HG03280 (cell line): ENCODE measurements around the gene TPO.

ENCODE experiments used
- ATAC-seq: cut with Tn5 transposase; IDR thresholded peaks from one replicate; pipeline ENCODE4 v1.9.1; 2021; ENCODE audit warnings: mild to moderate bottlenecking, moderate library complexity; ENCODE audit not compliant: unreplicated experiment

Gene TPO

GRCh38 chr2:1518331-1518803 lies 105.1 kb downstream of the TPO start:
- no peak for ATAC-seq

DNA sequence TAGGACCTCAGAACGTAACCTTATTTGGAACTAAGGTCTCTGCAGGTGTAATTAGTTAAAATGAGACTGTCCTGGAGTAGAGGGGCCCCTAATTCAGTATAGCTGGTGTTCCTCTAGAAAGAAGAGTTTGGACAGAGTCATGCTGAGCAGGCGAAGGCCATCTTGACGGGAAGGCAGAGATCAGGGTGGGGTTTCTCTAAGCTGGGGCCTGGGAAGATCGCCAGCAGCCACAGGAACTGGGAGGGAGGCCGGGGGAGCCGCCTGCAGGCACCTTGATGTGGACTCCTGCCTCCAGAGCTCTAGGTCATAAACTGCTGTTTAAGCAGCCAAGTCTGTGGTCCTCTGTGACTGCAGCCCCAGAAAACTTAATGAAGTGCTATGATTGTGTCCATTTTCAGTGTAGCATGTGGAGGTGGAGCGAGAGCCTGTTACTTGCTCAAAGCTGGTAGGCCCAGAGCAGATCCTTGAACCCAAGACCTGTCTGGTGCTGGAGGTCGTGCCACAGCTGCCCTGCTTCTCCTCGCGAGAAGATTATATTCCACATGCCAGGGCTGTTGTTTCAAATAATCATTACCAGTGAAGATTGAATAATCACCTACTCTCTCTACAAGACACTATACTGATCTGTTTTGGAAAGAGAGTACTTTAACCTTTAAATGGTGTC lies 105.7 kb downstream of the TPO start:
- ATAC-seq, result no peak

- ATAC-seq, result no peak
Measured at GRCh38 chr2:1521191-1521877, 108.1 kb downstream of the TPO start.

DNA sequence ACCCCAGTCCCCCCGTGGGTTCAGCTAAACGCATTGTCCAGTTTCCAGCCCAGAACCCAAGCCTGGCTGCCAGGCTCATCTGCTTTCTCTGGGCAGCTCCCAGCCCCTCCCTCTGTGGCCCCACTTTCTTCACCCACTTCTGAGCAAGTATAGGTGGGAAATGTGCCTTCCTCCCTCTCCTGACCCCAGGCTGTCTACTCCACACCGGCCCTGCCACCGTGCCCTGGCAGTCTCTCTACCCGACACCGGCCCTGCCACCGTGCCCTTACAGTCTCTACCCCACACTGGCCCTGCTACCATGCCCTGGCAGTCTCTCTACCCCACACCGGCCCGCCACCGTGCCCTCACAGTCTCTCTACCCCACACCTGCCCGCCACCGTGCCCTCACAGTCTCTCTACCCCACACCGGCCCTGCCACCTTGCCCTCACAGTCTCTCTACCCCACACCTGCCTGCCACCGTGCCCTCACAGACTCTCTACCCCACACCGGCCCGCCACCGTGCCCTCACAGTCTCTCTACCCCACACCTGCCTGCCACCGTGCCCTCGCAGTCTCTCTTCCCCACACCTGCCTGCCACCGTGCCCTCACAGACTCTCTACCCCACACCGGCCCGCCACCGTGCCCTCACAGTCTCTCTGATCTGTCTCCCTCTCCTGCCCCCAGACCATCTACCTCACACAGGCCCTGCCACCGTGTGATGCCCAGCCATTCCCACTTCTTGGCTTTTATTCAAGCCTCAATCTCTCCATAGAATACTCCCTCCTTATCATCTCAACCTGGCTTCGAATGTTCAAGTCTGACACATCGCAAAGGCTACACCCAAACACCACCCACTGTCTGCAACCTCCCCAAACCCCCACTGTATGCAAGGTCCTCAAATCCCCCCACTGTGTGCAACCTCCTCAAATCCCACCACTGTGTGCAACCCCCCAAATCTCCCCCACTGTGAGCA lies 108.9 kb downstream of the TPO start:
- no peak for ATAC-seq

- no peak for ATAC-seq
Measured at GRCh38 chr2:1527153-1527992, 114.1 kb downstream of the TPO start.

DNA sequence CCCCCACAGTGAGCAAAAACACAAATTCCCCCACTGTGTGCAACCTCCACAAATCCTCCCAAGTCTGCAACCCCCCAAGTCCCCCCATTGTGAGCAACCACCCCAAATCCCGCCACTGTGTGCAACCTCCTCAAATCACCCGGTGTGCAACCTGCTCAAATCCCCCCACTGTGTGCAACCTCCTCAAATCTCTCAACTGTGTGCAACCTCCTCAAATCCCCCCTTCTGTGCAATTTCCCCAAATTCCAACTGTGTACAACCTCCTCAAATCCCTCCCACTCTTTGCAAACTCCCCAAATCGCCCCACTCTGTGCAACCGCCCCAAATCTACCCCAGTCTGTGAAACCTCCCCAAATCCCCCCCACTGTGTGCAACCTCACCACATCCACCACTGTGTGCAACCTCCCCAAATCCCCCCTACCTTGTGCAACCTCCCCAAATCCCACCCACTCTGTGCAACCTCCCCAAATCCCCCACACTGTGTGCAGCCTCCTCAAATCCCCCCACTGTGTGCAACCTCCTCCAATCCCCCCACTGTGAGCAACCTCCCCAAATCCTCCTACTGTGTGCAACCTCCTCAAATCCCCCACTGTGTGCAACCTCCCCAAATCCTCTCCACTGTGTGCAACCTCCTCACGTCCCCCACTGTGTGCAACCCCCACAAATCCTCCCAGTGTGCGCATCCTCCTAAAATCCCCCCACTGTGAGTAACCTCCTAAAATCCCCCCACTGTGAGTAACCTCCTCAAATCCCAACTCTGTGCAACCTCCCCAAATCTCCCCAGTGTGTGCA lies 115.2 kb downstream of the TPO start:
- no peak for ATAC-seq

DNA sequence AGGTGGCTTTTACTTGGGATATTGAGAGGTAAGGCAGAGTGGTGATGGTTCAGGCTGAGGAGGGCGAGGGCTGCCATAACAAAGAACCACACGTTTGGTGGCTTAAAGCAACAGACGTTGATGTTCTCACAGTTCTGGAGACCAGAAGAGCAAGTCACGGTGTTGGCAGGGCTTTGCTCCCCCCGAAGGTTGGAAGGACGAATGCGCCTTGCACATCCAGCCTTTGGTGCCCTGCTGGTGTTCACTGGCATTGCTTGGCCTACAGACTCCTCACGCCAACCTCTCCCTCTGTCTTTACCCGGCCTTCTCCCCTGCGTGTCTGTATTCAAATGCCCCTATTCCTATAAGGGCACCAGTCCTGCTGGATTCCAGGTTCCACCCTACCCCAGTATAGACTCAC lies 125.4 kb downstream of the TPO start:
- no peak for ATAC-seq

DNA sequence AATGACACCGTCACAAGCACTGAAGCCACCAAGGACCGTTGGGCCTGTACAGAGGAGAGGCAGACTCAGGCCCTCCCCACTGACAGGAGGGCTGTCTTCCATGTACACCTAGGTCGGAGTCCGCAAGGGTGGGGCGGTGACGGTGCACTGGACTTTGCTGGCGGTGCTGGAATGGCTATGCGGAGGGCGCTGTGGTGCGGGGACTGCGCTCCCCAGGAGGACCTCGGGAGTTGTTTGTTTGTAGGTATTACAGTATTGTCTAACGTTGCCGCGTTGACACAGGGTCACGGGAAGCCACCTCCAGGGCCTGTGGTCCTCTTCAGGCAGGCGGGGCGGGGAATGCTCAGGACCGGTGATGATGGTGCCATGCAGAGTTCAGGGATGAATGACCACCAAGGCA lies 126.2 kb downstream of the TPO start:
- no peak for ATAC-seq

- ATAC-seq, result no peak
Measured at GRCh38 chr2:1539973-1540372, 126.7 kb downstream of the TPO start.

- no peak for ATAC-seq
Measured at GRCh38 chr2:1540481-1540880, 127.2 kb downstream of the TPO start.

DNA sequence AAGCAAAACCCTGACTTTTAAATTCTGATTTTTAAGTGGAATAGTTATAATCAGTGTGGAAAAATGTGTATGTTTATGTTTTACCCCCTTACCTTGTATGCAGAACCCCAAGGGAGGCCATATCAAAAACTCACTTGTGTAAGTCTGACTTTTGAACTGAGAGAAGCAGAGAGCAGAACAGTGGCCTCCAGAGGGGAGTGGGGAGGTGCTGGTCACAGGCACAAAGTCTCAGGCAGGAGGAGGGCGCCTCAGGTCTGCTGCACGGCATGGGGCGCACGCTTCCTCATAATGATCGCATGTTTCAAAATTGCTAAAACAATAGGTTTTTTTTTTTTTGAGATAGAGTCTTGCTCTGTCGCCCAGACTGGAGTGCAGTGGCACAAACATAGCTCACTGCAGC lies 127.8 kb downstream of the TPO start:
- no peak for ATAC-seq

- ATAC-seq, result no peak
Measured at GRCh38 chr2:1541819-1542475, 128.7 kb downstream of the TPO start.

GRCh38 chr2:1542971-1543370 lies 129.7 kb downstream of the TPO start:
- ATAC-seq, result no peak

DNA sequence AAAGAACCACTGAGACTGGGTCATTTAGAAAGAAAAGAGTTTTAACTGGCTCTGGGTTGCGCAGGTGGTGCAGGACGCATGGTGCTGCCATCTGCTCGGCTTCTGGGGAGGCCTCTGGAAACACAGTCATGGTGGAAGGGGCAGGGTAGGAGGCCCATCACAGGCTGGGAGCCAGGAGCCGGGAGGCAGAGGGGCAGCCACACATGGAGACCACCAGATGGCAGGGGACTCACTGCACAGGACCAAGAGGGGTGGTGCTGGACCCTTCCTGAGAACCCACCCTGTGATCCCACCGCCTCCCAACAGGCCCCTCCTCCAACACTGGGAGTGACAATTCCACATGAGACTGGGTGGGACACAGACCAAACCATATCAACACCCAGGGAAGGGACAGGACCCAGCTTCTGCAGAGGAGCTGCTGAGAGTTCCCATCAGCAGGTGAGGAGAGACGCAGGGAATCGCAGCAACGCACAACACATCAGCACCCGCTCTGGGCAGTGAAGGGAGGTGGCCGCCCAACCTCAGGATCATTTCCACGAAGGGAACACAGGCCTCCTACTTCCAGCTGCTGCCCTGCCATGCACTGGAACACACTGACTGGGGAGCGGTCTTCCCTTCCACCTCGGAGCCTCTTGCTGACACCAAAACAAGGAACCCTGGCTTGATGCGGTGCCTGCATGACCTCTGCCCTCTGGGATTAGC lies 130.7 kb downstream of the TPO start:
- ATAC-seq, result no peak

DNA sequence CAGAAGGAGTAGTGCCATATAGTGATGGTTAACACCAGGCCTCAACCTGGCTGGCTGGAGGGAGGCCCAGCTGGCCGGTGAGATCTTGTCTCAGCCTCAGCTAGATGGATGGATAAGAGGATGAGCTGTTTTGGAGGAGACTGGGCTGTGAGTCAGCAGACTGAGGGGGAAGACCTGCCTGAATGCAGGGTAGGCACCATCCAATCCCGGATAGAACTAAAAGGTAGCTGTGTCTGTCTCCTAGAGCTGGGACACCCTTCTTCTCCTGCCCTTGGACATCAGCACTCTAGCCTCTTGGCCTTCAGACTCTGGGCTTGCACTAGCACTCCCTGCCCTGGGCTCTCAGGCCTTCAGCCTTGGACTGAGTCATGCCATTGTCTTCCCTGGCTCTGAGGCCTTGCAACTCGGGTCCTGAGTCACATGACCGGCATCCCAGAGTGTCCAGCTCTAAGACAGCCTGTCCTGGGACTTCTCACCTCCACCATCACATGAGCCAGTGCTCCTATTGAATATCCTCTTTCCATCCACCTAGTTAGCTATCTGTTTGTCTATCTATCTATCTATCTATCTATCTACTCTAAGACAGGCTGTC lies 131.3 kb downstream of the TPO start:
- no peak for ATAC-seq

GRCh38 chr2:1546023-1546591 lies 132.8 kb downstream of the TPO start:
- no peak for ATAC-seq

GRCh38 chr2:1546901-1547300 lies 133.6 kb downstream of the TPO start:
- ATAC-seq, result no peak
